VCaP (cell line): ENCODE data around the gene ABCG2.
A peak's percentile ranks its signal among the peaks of the same experiment; 100 is the strongest.
"Not testable (repeated sequence)": the region's sequence is repeated elsewhere in the genome, so short reads cannot be mapped to it uniquely, and the experiment has no call there.

Source experiments
- H3K27ac ChIP-seq: fragments of 450-650 bp; 2 replicates; pipeline ENCODE4 v1.5.1; 2017
- TF ChIP-seq, protein P1 (sequence below): fragments of 450-650 bp; conservative IDR thresholded peaks from 2 replicates; pipeline ENCODE4 v1.5.1; 2017; ENCODE audit warnings: mild to moderate bottlenecking, moderate library complexity

The ABCG2 gene

DNA sequence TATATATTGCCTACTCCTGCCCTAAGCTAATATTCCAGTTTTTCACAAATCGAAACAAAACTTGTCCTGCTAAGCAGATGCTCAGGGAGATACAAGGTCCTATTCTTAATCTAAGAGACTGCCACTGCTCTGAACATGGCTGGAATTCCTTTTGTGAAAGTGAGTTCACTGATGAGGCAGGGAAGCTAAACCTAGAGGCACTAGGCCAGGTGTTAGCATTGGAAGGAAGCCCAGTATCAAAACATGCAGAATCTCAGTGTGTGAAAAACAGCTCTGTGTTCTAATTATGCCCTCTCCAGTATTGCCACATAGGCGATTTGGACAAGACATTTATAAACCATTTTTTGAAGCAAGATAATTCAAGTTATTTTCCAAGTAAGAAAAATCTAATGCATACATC, 47.6 kb downstream of the ABCG2 start:
- TF ChIP-seq, protein P1, sequence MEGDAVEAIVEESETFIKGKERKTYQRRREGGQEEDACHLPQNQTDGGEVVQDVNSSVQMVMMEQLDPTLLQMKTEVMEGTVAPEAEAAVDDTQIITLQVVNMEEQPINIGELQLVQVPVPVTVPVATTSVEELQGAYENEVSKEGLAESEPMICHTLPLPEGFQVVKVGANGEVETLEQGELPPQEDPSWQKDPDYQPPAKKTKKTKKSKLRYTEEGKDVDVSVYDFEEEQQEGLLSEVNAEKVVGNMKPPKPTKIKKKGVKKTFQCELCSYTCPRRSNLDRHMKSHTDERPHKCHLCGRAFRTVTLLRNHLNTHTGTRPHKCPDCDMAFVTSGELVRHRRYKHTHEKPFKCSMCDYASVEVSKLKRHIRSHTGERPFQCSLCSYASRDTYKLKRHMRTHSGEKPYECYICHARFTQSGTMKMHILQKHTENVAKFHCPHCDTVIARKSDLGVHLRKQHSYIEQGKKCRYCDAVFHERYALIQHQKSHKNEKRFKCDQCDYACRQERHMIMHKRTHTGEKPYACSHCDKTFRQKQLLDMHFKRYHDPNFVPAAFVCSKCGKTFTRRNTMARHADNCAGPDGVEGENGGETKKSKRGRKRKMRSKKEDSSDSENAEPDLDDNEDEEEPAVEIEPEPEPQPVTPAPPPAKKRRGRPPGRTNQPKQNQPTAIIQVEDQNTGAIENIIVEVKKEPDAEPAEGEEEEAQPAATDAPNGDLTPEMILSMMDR, result no peak
- H3K27ac ChIP-seq, result peak overlapping the region; percentile 59

DNA sequence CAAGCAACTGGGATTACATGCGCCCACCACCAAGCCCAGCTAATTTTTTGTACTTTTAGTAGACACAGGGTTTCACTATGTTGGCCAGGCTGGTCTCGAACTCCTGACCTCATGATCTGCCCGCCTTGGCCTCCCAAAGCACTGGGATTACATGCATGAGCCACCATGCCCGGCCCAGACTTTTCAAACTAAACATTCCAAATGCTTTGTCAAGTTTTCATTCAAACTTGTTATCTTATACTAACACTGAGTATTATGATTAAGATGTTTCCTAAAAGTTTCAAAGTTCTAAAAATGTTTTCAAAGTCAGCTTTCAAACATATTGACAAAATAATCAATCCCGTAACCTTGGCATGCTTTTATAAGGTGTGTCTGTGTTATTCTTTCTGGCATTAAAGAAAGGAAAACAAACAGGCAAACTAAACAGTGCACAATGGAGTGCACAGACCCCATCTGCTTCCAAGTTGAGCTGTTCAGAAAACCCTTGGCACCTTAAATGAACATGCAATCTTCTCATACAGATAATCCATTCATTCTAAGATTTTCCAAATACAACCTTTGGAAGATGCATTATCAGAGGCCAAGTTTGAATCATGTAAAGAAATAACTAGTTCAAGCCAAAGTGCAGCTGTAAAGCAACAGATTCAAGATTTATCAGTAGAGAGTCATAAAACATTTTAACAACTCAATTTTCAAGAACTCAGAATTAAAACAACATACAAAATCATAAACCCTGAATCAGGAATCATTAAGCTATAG, 49.1 kb downstream of the ABCG2 start:
- peak overlapping the region; percentile 59 for H3K27ac ChIP-seq
- TF ChIP-seq, protein P1, result no peak

DNA sequence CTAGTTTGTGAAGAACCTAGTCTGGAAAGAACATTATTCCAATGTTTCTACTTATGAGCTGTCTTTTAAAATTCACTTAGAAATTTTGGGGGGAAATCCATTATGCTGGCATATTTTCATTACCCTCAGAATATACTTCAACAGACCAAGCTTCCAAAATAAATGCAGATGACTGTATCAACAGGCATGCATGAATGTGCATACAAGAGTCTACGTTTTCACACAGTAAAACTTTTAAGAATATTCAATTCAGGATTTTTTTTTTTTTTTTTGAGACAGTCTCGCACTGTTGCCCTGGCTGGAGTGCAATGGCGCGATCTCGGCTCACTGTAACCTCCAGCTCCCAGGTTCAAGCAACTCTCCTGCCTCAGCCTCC, 49.7 kb downstream of the ABCG2 start:
- TF ChIP-seq, protein P1, result no peak
- peak overlapping the region; percentile 59 for H3K27ac ChIP-seq

DNA sequence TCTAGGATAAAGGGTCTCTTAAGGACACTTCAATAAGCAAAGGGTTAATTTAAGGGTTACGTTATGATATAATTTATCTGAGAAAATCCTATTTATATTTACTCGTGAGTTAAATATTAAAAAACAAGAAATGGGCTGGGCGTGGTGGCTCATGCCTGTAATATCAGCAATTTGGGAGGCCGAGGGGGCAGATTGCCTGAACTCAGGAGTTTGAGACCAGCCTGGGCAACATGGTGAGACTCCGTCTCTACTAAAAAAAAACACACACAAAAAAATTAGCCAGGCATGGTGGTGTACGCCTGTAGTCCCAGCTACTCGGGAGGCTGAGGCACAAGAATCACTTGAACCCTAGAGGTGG, 50.4 kb downstream of the ABCG2 start:
- not testable (repeated sequence) for H3K27ac ChIP-seq

DNA sequence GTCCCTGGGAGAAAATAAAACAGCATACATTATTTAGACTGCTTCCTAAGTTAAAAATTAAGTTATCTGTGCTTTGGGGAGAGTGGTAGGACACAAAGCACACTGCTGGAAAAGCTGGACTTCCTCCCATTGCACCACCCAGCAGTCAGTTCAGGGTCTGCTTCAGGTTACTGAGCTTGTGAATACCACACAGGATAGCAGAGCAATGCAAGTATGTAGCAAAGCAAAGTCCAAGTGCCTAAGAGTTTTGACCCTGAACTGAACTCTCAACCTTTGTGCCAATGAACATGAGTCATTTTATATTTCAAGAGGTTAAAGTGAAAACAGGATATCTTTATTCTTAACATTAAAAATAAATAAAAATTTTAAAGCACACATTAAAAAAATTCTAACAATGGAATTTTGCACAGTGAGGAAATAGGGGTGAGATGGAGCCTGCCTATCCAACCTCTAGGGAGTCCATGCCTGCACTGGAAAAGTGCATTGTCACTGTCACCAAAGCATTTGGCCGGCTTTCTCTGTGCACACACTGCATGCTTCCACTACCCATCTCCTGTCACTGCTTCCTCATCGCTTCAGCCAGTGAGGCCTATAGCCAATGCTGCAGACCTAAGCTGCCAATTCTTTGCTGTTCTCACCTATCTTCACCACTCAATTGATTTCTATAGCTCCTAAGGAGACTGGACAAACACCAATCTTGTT, 50.9 kb downstream of the ABCG2 start:
- H3K27ac ChIP-seq, result no peak overlapping the region
- TF ChIP-seq, protein P1, result no peak

DNA sequence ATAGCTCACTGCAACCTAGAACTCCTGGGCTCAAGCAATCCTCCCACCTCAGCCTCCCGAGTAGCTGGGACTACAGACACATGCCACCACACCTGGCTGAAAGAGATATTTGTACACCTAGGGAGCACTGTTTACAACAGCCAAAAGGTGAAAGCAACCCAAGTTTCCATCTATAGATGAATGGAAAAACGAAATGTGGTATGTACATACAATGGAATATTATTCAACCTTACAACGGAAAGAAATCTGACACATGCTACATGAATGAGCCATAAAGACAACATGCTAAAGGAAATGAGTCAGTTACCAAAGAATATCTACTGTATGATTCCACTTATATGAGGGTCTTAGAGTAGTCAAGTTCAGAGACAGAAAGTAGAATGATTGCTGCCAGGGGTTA, 52.2 kb downstream of the ABCG2 start:
- TF ChIP-seq, protein P1, result no peak
- H3K27ac ChIP-seq, result no peak overlapping the region

DNA sequence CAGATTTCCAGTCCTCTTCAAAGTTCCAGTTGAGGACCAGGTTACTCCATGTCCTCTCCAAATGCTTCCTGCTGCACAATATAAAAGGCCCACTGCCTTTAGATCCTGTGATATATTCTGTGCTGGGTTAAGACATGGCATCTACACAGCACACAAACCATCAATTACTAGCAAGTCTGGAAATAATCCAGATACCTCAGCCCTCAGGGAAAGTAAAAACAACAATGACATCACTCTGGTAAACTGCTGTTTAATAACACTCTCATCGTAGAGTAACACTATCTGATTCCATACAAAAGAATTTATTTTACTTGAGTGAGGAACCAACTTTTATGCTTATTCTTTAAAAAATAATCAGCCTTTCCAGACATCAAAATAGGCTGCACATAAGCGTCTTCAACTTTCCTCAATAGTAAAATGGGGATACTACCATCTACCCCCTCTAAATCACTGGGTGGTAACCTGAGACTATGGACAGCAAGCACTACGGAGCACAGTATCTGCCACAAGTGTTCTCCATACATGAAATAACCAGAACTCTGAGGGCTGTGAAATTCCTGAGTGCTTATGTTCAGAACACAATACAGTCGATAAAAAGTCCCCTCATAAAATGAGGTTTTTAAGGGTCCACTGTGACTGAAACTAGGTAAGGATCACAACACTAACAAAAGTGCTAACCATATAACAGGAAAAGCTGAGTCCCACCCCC, 53.4 kb downstream of the ABCG2 start:
- no peak overlapping the region for H3K27ac ChIP-seq
- TF ChIP-seq, protein P1, result no peak
